Measurements from ENCODE around the gene TBATA. TPM values are rescaled to one million over a fixed set of nuclear protein-coding genes. Genes with fewer than 3 reads are reported as not detected.

Gene TBATA
- total RNA-seq, 1 donor from 2014 or later, result not detected

- H3K4me3 ChIP-seq, result no peak overlapping the region
- TF ChIP-seq CTCF (IDR thresholded peaks at IDR 0.05), result no peak
- H3K27me3 ChIP-seq, result no peaks in the 10 kb centered on the region
- DNase-seq (ENCODE audit: low spot score in 2 of 2), result no peak
- H3K4me1 ChIP-seq, result no peaks in the 10 kb centered on the region
- H3K36me3 ChIP-seq, result no peaks in the 10 kb centered on the region
- H3K27ac ChIP-seq, result no peak overlapping the region
- intact Hi-C loops (cut with DNase I), result no loop called here
- H3K9me3 ChIP-seq, result no peaks in the 10 kb centered on the region
These were observed 47.9 kb downstream of the TBATA start for GRCh38 chr10:70737250-70737649.

- no peak for TF ChIP-seq CTCF (IDR thresholded peaks at IDR 0.05)
- Histone ChIP-seq H3K4me1 (no peaks in the 10 kb centered on the region), H3K4me3 (no peak overlapping the region), H3K27me3 (no peaks in the 10 kb centered on the region), H3K9me3 (no peaks in the 10 kb centered on the region), H3K36me3 (no peaks in the 10 kb centered on the region), H3K27ac (no peak overlapping the region)
- intact Hi-C loops (cut with DNase I), result no loop called here
- no peak for DNase-seq (ENCODE audit: low spot score in 2 of 2)
These were observed 48.7 kb downstream of the TBATA start for GRCh38 chr10:70736525-70736924.

- Histone ChIP-seq H3K9me3 (no peaks in the 10 kb centered on the region), H3K4me3 (no peak overlapping the region), H3K27ac (no peak overlapping the region), H3K4me1 (no peaks in the 10 kb centered on the region), H3K36me3 (no peaks in the 10 kb centered on the region), H3K27me3 (no peaks in the 10 kb centered on the region)
- no peak for DNase-seq (ENCODE audit: low spot score in 2 of 2)
- intact Hi-C loops (cut with DNase I), result no loop called here
- TF ChIP-seq CTCF (IDR thresholded peaks at IDR 0.05), result no peak
These were observed 50.0 kb downstream of the TBATA start for GRCh38 chr10:70735161-70735560.

- DNase-seq (ENCODE audit: low spot score in 2 of 2), result no peak
- H3K4me1 ChIP-seq, result no peaks in the 10 kb centered on the region
- no peak for TF ChIP-seq CTCF (IDR thresholded peaks at IDR 0.05)
- intact Hi-C loops (cut with DNase I), result no loop called here
- H3K4me3 ChIP-seq, result no peak overlapping the region
- no peaks in the 10 kb centered on the region for H3K27me3 ChIP-seq
- no peaks in the 10 kb centered on the region for H3K36me3 ChIP-seq
- H3K9me3 ChIP-seq, result no peaks in the 10 kb centered on the region
- no peak overlapping the region for H3K27ac ChIP-seq
These were observed 52.1 kb downstream of the TBATA start for GRCh38 chr10:70733051-70733450.

GRCh38 chr10:70732569-70732968 lies 52.6 kb downstream of the TBATA start:
- no peaks in the 10 kb centered on the region for H3K9me3 ChIP-seq

More at GRCh38 chr10:70732569-70732968, 52.6 kb downstream of the TBATA start:
- H3K27me3 ChIP-seq, result no peaks in the 10 kb centered on the region
- intact Hi-C loops (cut with DNase I), result no loop called here
- DNase-seq (ENCODE audit: low spot score in 2 of 2), result no peak
- H3K36me3 ChIP-seq, result no peaks in the 10 kb centered on the region
- H3K27ac ChIP-seq, result no peak overlapping the region
- H3K4me1 ChIP-seq, result no peaks in the 10 kb centered on the region
- H3K4me3 ChIP-seq, result no peak overlapping the region
- TF ChIP-seq CTCF (IDR thresholded peaks at IDR 0.05), result no peak
